GM20431 (cell line): ENCODE measurements around the gene IDI1.
"Not testable (repeated sequence)": the region's sequence is repeated elsewhere in the genome, so short reads cannot be mapped to it uniquely, and the experiment has no call there.

Source experiments
- in situ Hi-C: fragments of 300-500 bp; cut with MseI, MboI; formaldehyde crosslinking; loops from one replicate; pipeline ENCODE4 v1.15.0; 2020; ENCODE audit warnings: low sequenced_read_pairs; ENCODE audit not compliant: unreplicated experiment

The IDI1 gene

GRCh38 chr10:1066734-1067133, 17.8 kb upstream of the IDI1 start:
- in situ Hi-C loops, result not testable (repeated sequence)

- in situ Hi-C loops, result no loop called here
Measured at GRCh38 chr10:1064964-1065247, 16.0 kb upstream of the IDI1 start.

- in situ Hi-C loops, result no loop called here
Measured at GRCh38 chr10:1063232-1063865, 14.4 kb upstream of the IDI1 start.

- in situ Hi-C loops, result no loop called here
Measured at GRCh38 chr10:1061930-1062774, 13.2 kb upstream of the IDI1 start.

- in situ Hi-C loops, result no loop called here
Measured at GRCh38 chr10:1059902-1060301, 11.0 kb upstream of the IDI1 start.

GRCh38 chr10:1058017-1058416, 9.1 kb upstream of the IDI1 start:
- in situ Hi-C loops, result no loop called here

GRCh38 chr10:1057106-1057657, 8.3 kb upstream of the IDI1 start:
- in situ Hi-C loops, result no loop called here

- in situ Hi-C loops, result no loop called here
Measured at GRCh38 chr10:1056326-1057105, 7.6 kb upstream of the IDI1 start, which contains the start of gene WDR37. WDR37 (plus strand) TSS chr10:1056385; CDS start chr10:1072156, 15,771 bp downstream.

GRCh38 chr10:1054684-1055083, 5.8 kb upstream of the IDI1 start:
- in situ Hi-C loops, result no loop called here

- in situ Hi-C loops, result no loop called here
Measured at GRCh38 chr10:1050554-1050953, 1.6 kb upstream of the IDI1 start.

GRCh38 chr10:1050145-1050544, 1.2 kb upstream of the IDI1 start:
- in situ Hi-C loops, result no loop called here

GRCh38 chr10:1049425-1049958, 573 bp upstream of the IDI1 start:
- in situ Hi-C loops, result no loop called here

GRCh38 chr10:1048349-1048731, 579 bp downstream of the IDI1 start:
- in situ Hi-C loops, result no loop called here

GRCh38 chr10:1047937-1048336, 982 bp downstream of the IDI1 start:
- in situ Hi-C loops, result no loop called here

- in situ Hi-C loops, result no loop called here
Measured at GRCh38 chr10:1045415-1045814, 3.5 kb downstream of the IDI1 start.

GRCh38 chr10:1044964-1045363, 4.0 kb downstream of the IDI1 start:
- in situ Hi-C loops, result no loop called here

- in situ Hi-C loops, result no loop called here
Measured at GRCh38 chr10:1044146-1044545, 4.8 kb downstream of the IDI1 start.

- in situ Hi-C loops, result no loop called here
Measured at GRCh38 chr10:1043532-1043995, 5.4 kb downstream of the IDI1 start.

- in situ Hi-C loops, result no loop called here
Measured at GRCh38 chr10:1041514-1041913, 7.4 kb downstream of the IDI1 start.

GRCh38 chr10:1040133-1040532, 8.8 kb downstream of the IDI1 start:
- in situ Hi-C loops, result no loop called here
